CD14-positive monocyte (primary cell): ENCODE measurements around the gene UGT1A9. TPM values are rescaled to one million over a fixed set of nuclear protein-coding genes. Genes with fewer than 3 reads are reported as not detected.

Experiments used
- DNase-seq, 3 donors: peaks; one replicate each; pipeline ENCODE4 v3.0.0-alpha.2; 2011 to 2022
- H2AFZ ChIP-seq: 2 replicates; pipeline ENCODE4 v1.6.0; 2012; ENCODE audit warnings: mild to moderate bottlenecking, low read depth, low read length, inconsistent platforms; ENCODE audit not compliant: insufficient read depth, poor library complexity, severe bottlenecking
- H3K27ac ChIP-seq, 2 donors: 1 replicate in 1 of 2; 2 replicates in 1 of 2; pipeline ENCODE4 v1.5.1; 2012 to 2013; ENCODE audit warnings: low read length in 2 of 2, control low read depth in 1 of 2, inconsistent platforms in 1 of 2, low read depth in 1 of 2, mild to moderate bottlenecking in 1 of 2
- H3K27me3 ChIP-seq, 2 donors: one replicate each; pipeline versions ENCODE4 v1.6.0 to v1.6.1; 2011 to 2013; ENCODE audit warnings: low read length in 2 of 2; ENCODE audit not compliant: control insufficient read depth in 2 of 2, insufficient read depth in 2 of 2
- H3K36me3 ChIP-seq, 2 donors: replicated peaks in 1 of 2; 1 replicate in 1 of 2; 2 replicates in 1 of 2; pipeline versions ENCODE4 v1.5.1 to v1.6.1; 2012 to 2013; ENCODE audit warnings: low read length in 2 of 2, control low read depth in 1 of 2, inconsistent platforms in 1 of 2, mild to moderate bottlenecking in 1 of 2; ENCODE audit not compliant: insufficient read depth in 2 of 2, control insufficient read depth in 1 of 2
- H3K4me1 ChIP-seq, 2 donors: 1 replicate in 1 of 2; 2 replicates in 1 of 2; pipeline versions ENCODE4 v1.5.1 to v1.6.1; 2012 to 2013; ENCODE audit warnings: low read length in 2 of 2, control low read depth in 1 of 2, inconsistent platforms in 1 of 2, mild to moderate bottlenecking in 1 of 2, moderate library complexity in 1 of 2; ENCODE audit not compliant: insufficient read depth in 2 of 2, control insufficient read depth in 1 of 2
- H3K4me2 ChIP-seq: replicated peaks from 2 replicates; pipeline ENCODE3; 2012; ENCODE audit warnings: low read length, moderate library complexity, mild to moderate bottlenecking; ENCODE audit not compliant: poor library complexity, severe bottlenecking; ENCODE audit errors: extremely low read depth
- H3K4me3 ChIP-seq, 3 experiments: fragments of 200-600 bp in 1 of 3; sonication (generic) in 1 of 3; replicated peaks in 1 of 3; 1 replicate in 2 of 3; 2 replicates in 1 of 3; pipeline ENCODE4 v1.5.1; 2011 to 2013; ENCODE audit warnings: low read length in 3 of 3, mild to moderate bottlenecking in 3 of 3, control low read depth in 2 of 3, low read depth in 2 of 3, inconsistent platforms in 1 of 3, moderate library complexity in 1 of 3
- H3K79me2 ChIP-seq: 2 replicates; pipeline ENCODE4 v1.6.0; 2012; ENCODE audit warnings: mild to moderate bottlenecking, control low read depth, inconsistent platforms, low read length, moderate library complexity; ENCODE audit not compliant: insufficient read depth
- H3K9ac ChIP-seq: 2 replicates; pipeline ENCODE4 v1.6.0; 2017; ENCODE audit warnings: low read length, mild to moderate bottlenecking; ENCODE audit not compliant: insufficient read depth, poor library complexity, severe bottlenecking
- H3K9me3 ChIP-seq, 2 donors: replicated peaks in 1 of 2; 1 replicate in 1 of 2; 2 replicates in 1 of 2; pipeline versions ENCODE4 v1.5.1 to v1.6.1; 2012 to 2013; ENCODE audit warnings: low read length in 2 of 2, control low read depth in 1 of 2; ENCODE audit not compliant: control insufficient read depth in 1 of 2, insufficient read depth in 1 of 2
- H4K20me1 ChIP-seq: 2 replicates; pipeline ENCODE4 v1.6.0; 2012; ENCODE audit warnings: mild to moderate bottlenecking, low read length, control low read depth, moderate library complexity; ENCODE audit not compliant: insufficient read depth
- H3K27ac Mint-ChIP-seq, 7 donors: one replicate each; pipeline ENCODE4 v1.8.0; 2020; ENCODE audit warnings: mild to moderate bottlenecking in 7 of 7, mixed read lengths in 7 of 7, moderate library complexity in 6 of 7, inconsistent platforms in 2 of 7
- H3K27me3 Mint-ChIP-seq, 3 donors: one replicate each; pipeline ENCODE4 v1.8.0; 2021 to 2022; ENCODE audit warnings: low read depth in 3 of 3, mild to moderate bottlenecking in 3 of 3, mixed read lengths in 3 of 3, moderate library complexity in 3 of 3, inconsistent platforms in 1 of 3
- H3K36me3 Mint-ChIP-seq, 2 donors: one replicate each; pipeline ENCODE4 v1.8.0; 2020; ENCODE audit warnings: mixed read lengths in 2 of 2, inconsistent platforms in 1 of 2, mild to moderate bottlenecking in 1 of 2
- H3K4me1 Mint-ChIP-seq: one replicate; pipeline ENCODE4 v1.8.0; 2020; ENCODE audit warnings: mild to moderate bottlenecking, mixed read lengths
- H3K4me3 Mint-ChIP-seq, 2 donors: one replicate each; pipeline ENCODE4 v1.8.0; 2020; ENCODE audit warnings: mild to moderate bottlenecking in 2 of 2, mixed read lengths in 2 of 2, moderate library complexity in 1 of 2
- H3K9me3 Mint-ChIP-seq, 7 donors: one replicate each; pipeline ENCODE4 v1.8.0; 2020 to 2022; ENCODE audit warnings: mixed read lengths in 7 of 7, mild to moderate bottlenecking in 6 of 7, moderate library complexity in 6 of 7, inconsistent platforms in 2 of 7
- whole genome bisulfite sequencing: methylation state at CpG from one replicate; pipeline ENCODE4 v1.1.5; 2013; ENCODE audit warnings: missing lambda C conversion rate; ENCODE audit not compliant: insufficient coverage; 5-methylcytosine and 5-hydroxymethylcytosine counted together
- intact Hi-C, 2 donors: fragments of 100-400 bp; cut with micrococcal nuclease; formaldehyde crosslinking; loops; one replicate each; pipeline versions ENCODE4 v1.15.0 to v1.15.1; 2023
- polyA plus RNA-seq, 3 donors: library from polyadenylated mRNA; depleted of rRNA in 1 of 3; unstranded in 2 of 3; stranded (reverse) in 1 of 3; fragments of 300-500 nt in 2 of 3; fragments of >200 nt in 1 of 3; fragmentation: Illumina TruSeq in 2 of 3; gene quantifications; 1 replicate in 2 of 3; 2 replicates in 1 of 3; pipeline ENCODE4 v1.2.3, GENCODE V29; 2012 to 2021
- TF ChIP-seq, protein P1 (sequence below): fragments of 200-600 bp; IDR thresholded peaks from one replicate; pipeline ENCODE4 v1.8.0; 2022; ENCODE audit warnings: antibody characterized with exemption, mild to moderate bottlenecking

UGT1A9 gene
- polyA plus RNA-seq, 3 donors, result not detected

DNA sequence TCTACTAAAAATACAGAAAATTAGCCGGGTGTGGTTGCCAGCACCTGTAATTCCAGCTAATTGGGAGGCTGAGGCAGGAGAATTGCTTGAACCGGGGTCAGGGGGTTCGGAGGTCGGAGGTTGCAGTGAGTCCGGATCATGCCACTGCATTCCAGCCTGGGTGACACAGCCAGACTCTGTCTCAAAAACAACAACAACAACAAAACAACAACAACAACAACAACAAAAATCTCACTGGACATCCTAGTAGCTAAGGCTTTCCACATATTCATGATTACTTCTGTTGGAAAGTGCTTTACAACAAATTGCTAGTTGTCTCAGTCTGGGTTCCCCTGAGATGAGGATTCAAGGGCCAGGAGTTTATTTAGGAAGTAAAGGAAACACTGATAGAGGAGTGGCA lies 102.2 kb downstream of the UGT1A9 start:
- no peak overlapping the region for H3K4me3 Mint-ChIP-seq
- Histone ChIP-seq H2AFZ (no peak overlapping the region), H3K4me1 (no peaks in the 10 kb centered on the region), H3K4me3 (no peak overlapping the region), H3K27me3 (no peaks in the 10 kb centered on the region), H3K9me3 (peaks cover 14 to 19% of the 10 kb centered on the region in 2 donors), H4K20me1 (no peaks in the 10 kb centered on the region), H3K9ac (no peak overlapping the region), H3K36me3 (no peaks in the 10 kb centered on the region), H3K4me2 (no peak overlapping the region), H3K27ac (no peak overlapping the region), H3K79me2 (no peaks in the 10 kb centered on the region)
- 100% methylated on average over 2 of the region's 5 CpGs for WGBS
- TF ChIP-seq, protein P1, sequence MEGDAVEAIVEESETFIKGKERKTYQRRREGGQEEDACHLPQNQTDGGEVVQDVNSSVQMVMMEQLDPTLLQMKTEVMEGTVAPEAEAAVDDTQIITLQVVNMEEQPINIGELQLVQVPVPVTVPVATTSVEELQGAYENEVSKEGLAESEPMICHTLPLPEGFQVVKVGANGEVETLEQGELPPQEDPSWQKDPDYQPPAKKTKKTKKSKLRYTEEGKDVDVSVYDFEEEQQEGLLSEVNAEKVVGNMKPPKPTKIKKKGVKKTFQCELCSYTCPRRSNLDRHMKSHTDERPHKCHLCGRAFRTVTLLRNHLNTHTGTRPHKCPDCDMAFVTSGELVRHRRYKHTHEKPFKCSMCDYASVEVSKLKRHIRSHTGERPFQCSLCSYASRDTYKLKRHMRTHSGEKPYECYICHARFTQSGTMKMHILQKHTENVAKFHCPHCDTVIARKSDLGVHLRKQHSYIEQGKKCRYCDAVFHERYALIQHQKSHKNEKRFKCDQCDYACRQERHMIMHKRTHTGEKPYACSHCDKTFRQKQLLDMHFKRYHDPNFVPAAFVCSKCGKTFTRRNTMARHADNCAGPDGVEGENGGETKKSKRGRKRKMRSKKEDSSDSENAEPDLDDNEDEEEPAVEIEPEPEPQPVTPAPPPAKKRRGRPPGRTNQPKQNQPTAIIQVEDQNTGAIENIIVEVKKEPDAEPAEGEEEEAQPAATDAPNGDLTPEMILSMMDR, result no peak
- no peaks in the 10 kb centered on the region for H3K4me1 Mint-ChIP-seq
- no peak for DNase-seq
- H3K27me3 Mint-ChIP-seq, result peaks cover 2 to 6% (median 6%) of the 10 kb centered on the region in 3 donors
- H3K9me3 Mint-ChIP-seq, result peaks cover 13 to 30% (median 16%) of the 10 kb centered on the region in 7 donors
- no peak overlapping the region for H3K27ac Mint-ChIP-seq
- no peaks in the 10 kb centered on the region for H3K36me3 Mint-ChIP-seq
- intact Hi-C loops, result no loop called here

- H3K4me1 Mint-ChIP-seq, result no peaks in the 10 kb centered on the region
- H3K36me3 Mint-ChIP-seq, result no peaks in the 10 kb centered on the region
- Histone ChIP-seq H3K9ac (no peak overlapping the region), H3K4me1 (no peaks in the 10 kb centered on the region), H3K36me3 (no peaks in the 10 kb centered on the region), H3K9me3 (peaks cover 14 to 22% of the 10 kb centered on the region in 2 donors), H3K4me3 (no peak overlapping the region), H3K79me2 (no peaks in the 10 kb centered on the region), H3K4me2 (no peak overlapping the region), H3K27me3 (no peaks in the 10 kb centered on the region), H2AFZ (no peak overlapping the region), H3K27ac (no peak overlapping the region), H4K20me1 (no peaks in the 10 kb centered on the region)
- no peak overlapping the region for H3K27ac Mint-ChIP-seq
- WGBS, result 100% methylated on average over 4 of the region's 6 CpGs
- intact Hi-C loops, result no loop called here
- no peak overlapping the region for H3K4me3 Mint-ChIP-seq
- H3K27me3 Mint-ChIP-seq, result peaks cover 0 to 6% (median 3%) of the 10 kb centered on the region in 3 donors
- no peak for DNase-seq
- TF ChIP-seq, protein P1, result no peak
- peaks cover 13 to 43% (median 18%) of the 10 kb centered on the region in 7 donors for H3K9me3 Mint-ChIP-seq
Measured at GRCh38 chr2:233775414-233775813, 103.7 kb downstream of the UGT1A9 start.
